ENCODE measurements around the gene FAM120C. TPM values are rescaled to one million over a fixed set of nuclear protein-coding genes. Genes with fewer than 3 reads are reported as not detected.

The FAM120C gene
- total and polyA plus RNA-seq, 10 of the 15 experiments (the other 5 are each of a cell fraction or from before 2014, with no cell fraction given), result 1.3 to 9.8 (median 4.9) TPM

DNA sequence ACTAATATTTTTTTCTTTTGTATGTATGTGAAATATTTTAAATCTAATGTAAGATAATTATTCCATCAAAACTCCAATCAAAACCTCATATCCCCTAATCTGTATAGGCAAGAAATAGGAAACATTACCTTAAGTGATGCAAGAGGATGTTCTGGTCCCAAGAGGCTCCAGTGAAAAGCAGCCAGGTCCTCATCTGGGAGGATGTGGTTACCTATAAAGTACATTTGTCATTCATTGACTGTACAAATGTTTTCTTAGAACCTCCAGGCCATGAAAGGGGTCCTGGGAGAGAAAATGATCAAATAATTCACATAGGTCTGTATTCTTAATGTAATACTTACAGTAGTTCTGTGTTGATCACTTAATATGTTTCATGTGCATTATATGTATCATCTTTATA is 25.5 kb downstream of the FAM120C start:
- Histone ChIP-seq H3K9ac (ENCODE audit: control insufficient read depth, insufficient read depth, low read length) (no peak overlapping the region), H3K27me3 (replicated peaks in 1 of 2; ENCODE audit: control insufficient read depth in 2 of 2, insufficient read depth in 2 of 2, low read length in 1 of 2) (no peaks in the 10 kb centered on the region), H3K9me3 (replicated peaks; ENCODE audit: control insufficient read depth, insufficient read depth, low read length) (no peaks in the 10 kb centered on the region), H3K27ac (ENCODE audit: control insufficient read depth, insufficient read depth) (no peak overlapping the region), H3K79me2 (ENCODE audit: control insufficient read depth, insufficient read depth, low read length) (no peaks in the 10 kb centered on the region), H3K4me3 (no peak overlapping the region), H3K4me2 (ENCODE audit: control insufficient read depth, insufficient read depth) (no peak overlapping the region), H4K20me1 (ENCODE audit: control insufficient read depth, insufficient read depth) (no peaks in the 10 kb centered on the region), H2AFZ (ENCODE audit: control insufficient read depth, low read depth, low read length) (no peak overlapping the region), H3K4me1 (ENCODE audit: control insufficient read depth, insufficient read depth, low read length) (no peaks in the 10 kb centered on the region), H3K36me3 (ENCODE audit: control insufficient read depth in 2 of 2, insufficient read depth in 2 of 2, low read length in 1 of 2) (no peaks in the 10 kb centered on the region)
- no peak for DNase-seq (ENCODE audit: low read depth, low spot score)
- CTCF ChIA-PET, result no interaction called here
- no peak for ATAC-seq
- intact Hi-C loops (cut with micrococcal nuclease; ENCODE audit: unreplicated experiment), result no loop called here
- no TSS peak for BruUV-seq (replicated peaks)
- SMC1A ChIA-PET (ENCODE audit: uncharacterized antibody, unreplicated experiment), result no interaction called here
- no peak for FAIRE-seq
- TF ChIP-seq, protein P1, sequence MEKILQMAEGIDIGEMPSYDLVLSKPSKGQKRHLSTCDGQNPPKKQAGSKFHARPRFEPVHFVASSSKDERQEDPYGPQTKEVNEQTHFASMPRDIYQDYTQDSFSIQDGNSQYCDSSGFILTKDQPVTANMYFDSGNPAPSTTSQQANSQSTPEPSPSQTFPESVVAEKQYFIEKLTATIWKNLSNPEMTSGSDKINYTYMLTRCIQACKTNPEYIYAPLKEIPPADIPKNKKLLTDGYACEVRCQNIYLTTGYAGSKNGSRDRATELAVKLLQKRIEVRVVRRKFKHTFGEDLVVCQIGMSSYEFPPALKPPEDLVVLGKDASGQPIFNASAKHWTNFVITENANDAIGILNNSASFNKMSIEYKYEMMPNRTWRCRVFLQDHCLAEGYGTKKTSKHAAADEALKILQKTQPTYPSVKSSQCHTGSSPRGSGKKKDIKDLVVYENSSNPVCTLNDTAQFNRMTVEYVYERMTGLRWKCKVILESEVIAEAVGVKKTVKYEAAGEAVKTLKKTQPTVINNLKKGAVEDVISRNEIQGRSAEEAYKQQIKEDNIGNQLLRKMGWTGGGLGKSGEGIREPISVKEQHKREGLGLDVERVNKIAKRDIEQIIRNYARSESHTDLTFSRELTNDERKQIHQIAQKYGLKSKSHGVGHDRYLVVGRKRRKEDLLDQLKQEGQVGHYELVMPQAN (conservative IDR thresholded peaks at IDR 0.05), result no peak
- no peak for TF ChIP-seq SP1 (IDR thresholded peaks at IDR 0.05; ENCODE audit: low read depth, low read length)
- TF ChIP-seq, protein P2, sequence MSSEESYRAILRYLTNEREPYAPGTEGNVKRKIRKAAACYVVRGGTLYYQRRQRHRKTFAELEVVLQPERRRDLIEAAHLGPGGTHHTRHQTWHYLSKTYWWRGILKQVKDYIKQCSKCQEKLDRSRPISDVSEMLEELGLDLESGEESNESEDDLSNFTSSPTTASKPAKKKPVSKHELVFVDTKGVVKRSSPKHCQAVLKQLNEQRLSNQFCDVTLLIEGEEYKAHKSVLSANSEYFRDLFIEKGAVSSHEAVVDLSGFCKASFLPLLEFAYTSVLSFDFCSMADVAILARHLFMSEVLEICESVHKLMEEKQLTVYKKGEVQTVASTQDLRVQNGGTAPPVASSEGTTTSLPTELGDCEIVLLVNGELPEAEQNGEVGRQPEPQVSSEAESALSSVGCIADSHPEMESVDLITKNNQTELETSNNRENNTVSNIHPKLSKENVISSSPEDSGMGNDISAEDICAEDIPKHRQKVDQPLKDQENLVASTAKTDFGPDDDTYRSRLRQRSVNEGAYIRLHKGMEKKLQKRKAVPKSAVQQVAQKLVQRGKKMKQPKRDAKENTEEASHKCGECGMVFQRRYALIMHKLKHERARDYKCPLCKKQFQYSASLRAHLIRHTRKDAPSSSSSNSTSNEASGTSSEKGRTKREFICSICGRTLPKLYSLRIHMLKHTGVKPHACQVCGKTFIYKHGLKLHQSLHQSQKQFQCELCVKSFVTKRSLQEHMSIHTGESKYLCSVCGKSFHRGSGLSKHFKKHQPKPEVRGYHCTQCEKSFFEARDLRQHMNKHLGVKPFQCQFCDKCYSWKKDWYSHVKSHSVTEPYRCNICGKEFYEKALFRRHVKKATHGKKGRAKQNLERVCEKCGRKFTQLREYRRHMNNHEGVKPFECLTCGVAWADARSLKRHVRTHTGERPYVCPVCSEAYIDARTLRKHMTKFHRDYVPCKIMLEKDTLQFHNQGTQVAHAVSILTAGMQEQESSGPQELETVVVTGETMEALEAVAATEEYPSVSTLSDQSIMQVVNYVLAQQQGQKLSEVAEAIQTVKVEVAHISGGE (CRISPR knock-in tag; IDR thresholded peaks at IDR 0.05), result no peak
- TF ChIP-seq EED (IDR thresholded peaks at IDR 0.05; ENCODE audit: low read depth), result no peak
- TF ChIP-seq NFXL1 (IDR thresholded peaks at IDR 0.05; ENCODE audit: borderline replicate concordance), result no peak
- TF ChIP-seq SMARCA5 (IDR thresholded peaks at IDR 0.05), result no peak
- no peak for TF ChIP-seq RCOR1 (conservative IDR thresholded peaks at IDR 0.05; ENCODE audit: low read depth, low read length)
- TF ChIP-seq FOS (IDR thresholded peaks at IDR 0.05; ENCODE audit: borderline replicate concordance, extremely low read depth, insufficient read length), result no peak
- in situ Hi-C loops (cut with MboI), result no loop called here
- POLR2A ChIA-PET, result no interaction called here
- RAD21 ChIA-PET (ENCODE audit: unreplicated experiment), result no interaction called here

Measured in GM12878 (cell line).